Stimulated activated CD8-positive, alpha-beta memory T cell treated with anti-CD3 and anti-CD28 coated beads, Interleukin-4, amount 100 ng/mL, for 24 hours (primary cell): Measurements from ENCODE around the gene CCT8.

ENCODE experiments used
- DNase-seq: peaks from one replicate; pipeline ENCODE4 v3.0.0-alpha.2; 2020; ENCODE audit warnings: low read depth

CCT8 gene, protein sequence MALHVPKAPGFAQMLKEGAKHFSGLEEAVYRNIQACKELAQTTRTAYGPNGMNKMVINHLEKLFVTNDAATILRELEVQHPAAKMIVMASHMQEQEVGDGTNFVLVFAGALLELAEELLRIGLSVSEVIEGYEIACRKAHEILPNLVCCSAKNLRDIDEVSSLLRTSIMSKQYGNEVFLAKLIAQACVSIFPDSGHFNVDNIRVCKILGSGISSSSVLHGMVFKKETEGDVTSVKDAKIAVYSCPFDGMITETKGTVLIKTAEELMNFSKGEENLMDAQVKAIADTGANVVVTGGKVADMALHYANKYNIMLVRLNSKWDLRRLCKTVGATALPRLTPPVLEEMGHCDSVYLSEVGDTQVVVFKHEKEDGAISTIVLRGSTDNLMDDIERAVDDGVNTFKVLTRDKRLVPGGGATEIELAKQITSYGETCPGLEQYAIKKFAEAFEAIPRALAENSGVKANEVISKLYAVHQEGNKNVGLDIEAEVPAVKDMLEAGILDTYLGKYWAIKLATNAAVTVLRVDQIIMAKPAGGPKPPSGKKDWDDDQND

DNA sequence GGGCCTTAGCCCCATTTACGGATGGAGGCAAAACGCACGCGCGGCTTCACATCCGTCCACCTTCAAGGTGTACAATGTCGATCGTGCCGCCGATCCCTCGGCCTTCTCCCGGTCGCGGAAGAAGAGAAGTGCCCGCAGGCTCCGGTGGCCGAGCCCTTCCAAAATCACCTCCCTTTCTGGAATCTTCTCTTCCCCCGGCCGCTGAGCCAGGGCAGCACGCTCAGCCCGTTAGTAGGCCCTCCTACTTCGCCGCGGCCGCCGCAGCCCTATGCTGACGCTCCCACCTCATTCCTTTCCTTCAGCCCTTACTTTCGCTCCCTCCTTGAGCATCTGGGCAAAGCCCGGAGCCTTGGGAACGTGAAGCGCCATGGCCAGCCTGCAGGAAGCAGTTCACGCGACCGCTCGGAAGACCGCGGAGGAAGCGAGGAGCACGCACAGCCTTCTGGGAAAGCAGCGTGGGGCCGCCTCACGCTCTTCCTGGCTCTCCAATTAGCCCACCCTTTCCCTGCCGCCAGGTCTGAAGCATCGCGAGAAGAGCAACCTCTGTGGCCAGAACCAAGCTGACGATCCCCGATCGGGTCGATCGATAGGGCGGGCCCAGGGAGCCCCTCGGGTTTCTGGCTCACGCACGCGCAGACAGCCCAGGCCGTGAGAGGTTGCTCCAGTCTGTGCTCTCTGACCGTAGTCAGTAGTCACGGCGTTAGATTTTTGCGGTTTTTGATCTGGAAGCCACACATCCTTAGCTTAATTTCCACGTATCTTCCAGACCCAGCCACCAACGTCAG lies at the start of gene CCT8:
TSS of gene CCT8 (minus strand) at position 427 of the 785 bp plus-strand sequence. CDS start at position 369, 58 bp downstream.
- peak; percentile 98 for DNase-seq

DNA sequence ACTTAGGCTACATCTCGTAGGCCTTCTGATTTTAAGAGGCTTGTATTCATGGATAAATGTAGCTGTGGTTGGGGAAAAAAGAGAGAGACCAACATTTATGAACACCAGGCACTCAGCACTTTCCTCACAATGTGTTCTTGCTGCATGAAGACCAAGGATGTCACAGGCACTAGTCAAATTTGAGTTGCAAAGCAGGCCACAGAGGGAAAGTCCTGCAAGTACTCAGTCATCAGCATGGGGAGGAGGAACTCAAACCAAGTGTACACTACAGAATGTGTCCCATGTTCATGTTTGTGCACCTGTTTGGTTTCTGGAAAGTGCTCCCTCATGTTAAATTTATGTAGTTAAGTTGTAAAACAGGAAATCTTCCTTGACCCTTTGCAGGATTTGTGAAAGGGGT lies 48.3 kb upstream of the CCT8 start:
- DNase-seq = no peak

DNA sequence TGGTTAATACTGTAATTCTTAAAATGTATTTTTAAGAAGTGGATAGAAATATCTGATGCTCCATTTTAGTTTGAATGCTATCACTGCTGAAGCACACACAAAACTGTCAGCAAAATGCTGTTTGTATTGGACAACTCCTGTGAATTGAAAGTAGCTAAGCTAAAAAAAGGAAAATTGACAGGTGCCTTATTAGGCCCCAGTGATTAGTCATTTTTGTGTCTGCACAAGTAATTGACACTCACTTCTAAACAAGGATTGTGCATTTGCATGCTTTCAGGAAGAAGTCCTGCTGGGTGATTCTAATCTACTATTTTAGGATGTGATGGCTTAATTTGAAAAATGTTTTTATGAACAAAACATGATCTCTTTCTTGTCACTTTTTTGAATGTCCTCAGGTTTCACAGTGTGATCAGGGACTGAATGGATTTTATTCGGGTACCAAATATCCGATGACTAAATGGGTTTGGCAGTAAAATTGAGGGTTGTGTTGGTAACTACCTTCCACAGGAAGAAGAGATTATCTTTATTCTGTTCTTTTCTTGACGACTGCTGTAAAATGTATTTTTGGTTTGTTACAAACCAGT lies 44.0 kb upstream of the CCT8 start:
- no peak for DNase-seq

GRCh38 chr21:29115899-29116298 lies 42.5 kb upstream of the CCT8 start:
- no peak for DNase-seq

GRCh38 chr21:29114765-29115500 lies 41.5 kb upstream of the CCT8 start:
- no peak for DNase-seq

- no peak for DNase-seq
Observed at GRCh38 chr21:29105218-29105617, 31.8 kb upstream of the CCT8 start.

- no peak for DNase-seq
Observed at GRCh38 chr21:29104239-29104708, 30.8 kb upstream of the CCT8 start.

DNA sequence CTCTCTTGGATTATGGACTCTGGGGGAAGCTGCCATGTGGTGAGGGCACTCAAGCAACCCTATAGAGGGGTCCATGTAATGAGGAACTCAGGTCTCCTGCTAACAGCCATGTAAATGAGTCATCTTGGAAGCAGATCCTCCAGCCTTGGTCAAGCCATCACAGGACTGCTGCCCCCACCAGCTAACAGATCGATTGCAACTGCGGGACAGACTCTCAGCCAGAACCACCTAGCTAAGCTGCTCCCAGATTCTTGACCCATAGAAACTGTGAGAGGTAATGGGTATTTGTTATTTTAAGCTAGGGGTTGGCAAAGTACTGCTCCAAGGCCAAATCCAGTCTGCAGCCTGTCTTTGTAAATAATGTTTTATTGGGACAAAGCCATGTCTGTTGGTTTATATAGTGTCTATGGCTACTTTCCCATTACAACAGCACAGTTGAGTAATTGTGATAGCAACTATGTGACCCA lies 29.4 kb upstream of the CCT8 start:
- no peak for DNase-seq

DNA sequence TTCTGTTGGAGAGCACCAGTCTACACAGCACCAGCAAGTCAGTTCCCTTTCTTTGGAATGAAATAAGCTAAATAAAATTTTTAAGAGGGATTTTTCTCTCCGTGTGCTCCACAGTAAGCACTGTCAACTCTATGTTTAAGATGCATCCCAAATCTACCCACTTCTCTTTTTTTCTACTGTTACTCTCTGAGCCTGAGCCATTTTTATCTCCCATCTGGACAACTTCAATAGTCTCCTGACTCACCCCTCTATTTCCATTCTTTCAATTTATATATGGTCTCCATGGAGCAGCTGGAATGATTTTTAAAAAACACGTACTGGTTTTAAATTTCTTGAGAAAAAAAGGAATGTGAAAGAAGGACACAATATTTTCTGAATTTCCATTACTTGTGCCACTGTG lies 24.7 kb upstream of the CCT8 start:
- no peak for DNase-seq

DNA sequence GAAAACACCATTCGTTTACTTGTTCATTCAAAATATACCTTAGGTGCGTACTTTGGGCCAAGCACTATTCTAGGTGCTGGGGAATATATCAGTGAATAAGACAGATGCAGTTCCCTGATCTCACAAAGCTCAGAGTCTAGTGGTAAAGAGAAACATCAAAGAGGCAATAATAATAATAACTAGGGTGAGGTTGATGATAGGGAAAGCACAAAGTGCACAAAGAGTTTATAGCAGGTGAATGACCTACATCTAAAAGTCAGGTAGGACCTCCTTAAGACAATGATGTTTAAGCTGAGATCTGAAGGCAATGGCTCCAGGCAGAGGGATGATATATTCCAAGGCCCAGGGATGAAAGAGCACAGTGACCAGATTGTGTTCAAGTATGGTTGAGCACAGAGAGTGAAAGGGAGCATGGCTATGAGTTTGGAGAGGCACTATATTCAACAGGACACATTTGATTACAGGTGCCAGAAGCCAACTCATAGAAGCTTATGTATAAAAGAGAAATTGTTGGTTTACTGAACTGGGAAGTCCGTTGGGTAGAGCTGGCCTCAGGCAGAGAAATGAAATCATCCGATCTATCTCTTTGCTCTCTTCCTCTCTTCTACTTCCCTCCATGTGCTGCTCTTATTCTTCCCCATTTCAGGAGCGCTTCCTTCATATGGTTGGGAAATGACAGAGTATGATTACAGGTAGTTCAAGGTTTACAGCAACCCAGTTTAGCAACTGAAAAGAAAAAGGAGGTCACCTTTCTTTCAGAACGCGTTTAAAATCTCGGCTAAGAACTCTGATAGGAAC lies 23.0 kb upstream of the CCT8 start:
- no peak for DNase-seq

- no peak for DNase-seq
Observed at GRCh38 chr21:29092102-29092959, 18.9 kb upstream of the CCT8 start.

DNA sequence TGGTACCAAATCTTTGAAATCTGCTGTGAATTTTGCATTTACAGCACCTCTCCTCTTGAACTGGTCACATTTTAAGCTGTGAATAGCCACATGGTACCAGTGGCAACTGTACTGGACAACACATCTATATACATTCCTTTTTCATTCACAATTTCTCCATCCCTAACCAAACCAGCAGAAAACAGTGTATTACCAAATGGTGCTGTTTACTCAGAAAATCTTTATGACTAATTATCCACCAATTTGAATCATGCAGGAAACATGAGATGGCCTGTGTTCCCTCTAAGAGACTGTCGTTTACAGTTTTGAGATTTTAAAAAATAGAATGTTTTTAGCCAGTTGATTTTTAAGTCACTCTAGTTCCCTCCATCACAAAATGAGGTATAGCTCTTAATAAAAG lies 17.6 kb upstream of the CCT8 start:
- no peak for DNase-seq

- DNase-seq = no peak
Observed at GRCh38 chr21:29085106-29085752, 11.8 kb upstream of the CCT8 start.

- no peak for DNase-seq
Observed at GRCh38 chr21:29084372-29084771, 10.9 kb upstream of the CCT8 start.

- no peak for DNase-seq
Observed at GRCh38 chr21:29083306-29083705, 9.9 kb upstream of the CCT8 start.

- DNase-seq = no peak
Observed at GRCh38 chr21:29082046-29082815, 8.8 kb upstream of the CCT8 start.

- DNase-seq = no peak
Observed at GRCh38 chr21:29080454-29080941, 7.0 kb upstream of the CCT8 start.
